Measurements from ENCODE around the gene CELF1. TPM values are rescaled to one million over a fixed set of nuclear protein-coding genes. Genes with fewer than 3 reads are reported as not detected.
"Not testable (repeated sequence)": the region's sequence is repeated elsewhere in the genome, so short reads cannot be mapped to it uniquely, and the experiment has no call there.

CELF1 gene
- total RNA-seq, 2 experiments from 2014 or later: 132 to 143 TPM

- Mint-ChIP-seq H3K4me3 (no peak overlapping the region), H3K9me3 (ENCODE audit: low read depth) (no peaks in the 10 kb centered on the region), H3K27me3 (no peaks in the 10 kb centered on the region), H3K36me3 (ENCODE audit: low read depth) (peaks cover 25% of the 10 kb centered on the region), H3K27ac (no peak overlapping the region), H3K4me1 (peaks cover 5% of the 10 kb centered on the region)
- DNase-seq (no peak), ATAC-seq (no peak)
- ChIA-PET CTCF (interaction anchor here (0.8 to 0.9 kb wide), 2 partner anchors 12 to 318 kb away, joined by 3 to 4 read pairs; no protein-coding TSS in a partner anchor), POLR2A (interaction anchor here (0.6 kb wide), 1 partner anchor 18 kb away, joined by 3 read pairs; no protein-coding TSS in a partner anchor)
- intact Hi-C loops (cut with DNase I, micrococcal nuclease): no loop called here
These were observed 86.7 kb downstream of the CELF1 start for GRCh38 chr11:47466201-47466600.

GRCh38 chr11:47464483-47464882 lies 88.4 kb downstream of the CELF1 start:
- H3K36me3 Mint-ChIP-seq (ENCODE audit: low read depth): peaks cover 15% of the 10 kb centered on the region
- ATAC-seq (no peak), DNase-seq (no peak)
- peaks cover 3% of the 10 kb centered on the region for H3K4me1 Mint-ChIP-seq
- ChIA-PET CTCF (interaction anchor here (0.8 to 1.1 kb wide), 3 partner anchors 10 to 251 kb away, joined by 3 to 4 read pairs (median 3); partner anchors contain the start of gene AGBL2), POLR2A (interaction anchor here (0.5 kb wide), 1 partner anchor 112 kb away, joined by 4 read pairs; no protein-coding TSS in a partner anchor)
- no peaks in the 10 kb centered on the region for H3K9me3 Mint-ChIP-seq (ENCODE audit: low read depth)
- H3K4me3 Mint-ChIP-seq: no peak overlapping the region
- no peak overlapping the region for H3K27ac Mint-ChIP-seq
- H3K27me3 Mint-ChIP-seq: no peaks in the 10 kb centered on the region
- intact Hi-C loops (cut with DNase I, micrococcal nuclease): no loop called here

GRCh38 chr11:47461876-47462275 lies 91.1 kb downstream of the CELF1 start:
- no peaks in the 10 kb centered on the region for H3K4me1 Mint-ChIP-seq
- H3K36me3 Mint-ChIP-seq (ENCODE audit: low read depth): peaks cover 7% of the 10 kb centered on the region
- no peaks in the 10 kb centered on the region for H3K27me3 Mint-ChIP-seq
- no peaks in the 10 kb centered on the region for H3K9me3 Mint-ChIP-seq (ENCODE audit: low read depth)
- intact Hi-C loops (cut with DNase I, micrococcal nuclease): no loop called here
- POLR2A ChIA-PET: interaction anchor here (0.6 kb wide), 1 partner anchor 532 kb away, joined by 4 read pairs; no protein-coding TSS in a partner anchor
- CTCF ChIA-PET: interaction anchor here (0.7 to 0.9 kb wide), 2 partner anchors 17 to 90 kb away, joined by 3 read pairs; no protein-coding TSS in a partner anchor
- no peak overlapping the region for H3K4me3 Mint-ChIP-seq
- ATAC-seq: no peak
- H3K27ac Mint-ChIP-seq: no peak overlapping the region
- no peak for DNase-seq

GRCh38 chr11:47460571-47461235 lies 92.2 kb downstream of the CELF1 start:
- CTCF ChIA-PET: interaction anchor here (0.6 to 1.0 kb wide), 2 partner anchors 52 to 1474 kb away, joined by 4 to 5 read pairs; no protein-coding TSS in a partner anchor
- H3K27ac Mint-ChIP-seq: no peak overlapping the region

GRCh38 chr11:47454258-47454671 lies 98.7 kb downstream of the CELF1 start:
- H3K4me1 Mint-ChIP-seq; H3K27me3 Mint-ChIP-seq; H3K27ac Mint-ChIP-seq; H3K4me3 Mint-ChIP-seq; H3K36me3 Mint-ChIP-seq (ENCODE audit: low read depth); H3K9me3 Mint-ChIP-seq (ENCODE audit: low read depth); POLR2A ChIA-PET: not testable (repeated sequence)
- intact Hi-C loops (cut with DNase I, micrococcal nuclease): loop anchor here (1.0 kb wide), 2 partner anchors 80 to 277 kb away; no protein-coding TSS in a partner anchor
- DNase-seq (peak; percentile 81), ATAC-seq (peak; percentile 97)
- CTCF ChIA-PET: interaction anchor here (0.5 to 1.6 kb wide), 11 partner anchors 11 to 782 kb away, joined by 3 to 5 read pairs (median 3); partner anchors contain the start of genes KBTBD4, NDUFS3 and PTPMT1

More at GRCh38 chr11:47460571-47461235, 92.2 kb downstream of the CELF1 start:
- Mint-ChIP-seq H3K4me3 (no peak overlapping the region), H3K36me3 (ENCODE audit: low read depth) (peaks cover 5% of the 10 kb centered on the region), H3K4me1 (no peaks in the 10 kb centered on the region), H3K27me3 (no peaks in the 10 kb centered on the region), H3K9me3 (ENCODE audit: low read depth) (no peaks in the 10 kb centered on the region)
- ATAC-seq (no peak), DNase-seq (no peak)
- POLR2A ChIA-PET: no interaction called here
- intact Hi-C loops (cut with DNase I, micrococcal nuclease): no loop called here

- H3K9me3 Mint-ChIP-seq (ENCODE audit: low read depth): no peaks in the 10 kb centered on the region
- ChIA-PET POLR2A (interaction anchor here (0.6 kb wide), 1 partner anchor 20 kb away, joined by 5 read pairs; no protein-coding TSS in a partner anchor), CTCF (interaction anchor here (0.7 to 1.6 kb wide), 11 partner anchors 9 to 316 kb away, joined by 3 to 5 read pairs (median 4); partner anchors contain the start of genes KBTBD4, NDUFS3 and PTPMT1)
- H3K4me1 Mint-ChIP-seq: no peaks in the 10 kb centered on the region
- H3K36me3 Mint-ChIP-seq (ENCODE audit: low read depth): no peaks in the 10 kb centered on the region
- H3K27me3 Mint-ChIP-seq: no peaks in the 10 kb centered on the region
- no peak overlapping the region for H3K4me3 Mint-ChIP-seq
- DNase-seq (no peak), ATAC-seq (no peak)
- intact Hi-C loops (cut with DNase I, micrococcal nuclease): no loop called here
- H3K27ac Mint-ChIP-seq: no peak overlapping the region
These were observed 99.6 kb downstream of the CELF1 start for GRCh38 chr11:47453365-47453764.

GRCh38 chr11:47451990-47452389 lies 100.9 kb downstream of the CELF1 start:
- intact Hi-C loops (cut with DNase I, micrococcal nuclease): no loop called here
- no peak overlapping the region for H3K27ac Mint-ChIP-seq
- H3K36me3 Mint-ChIP-seq (ENCODE audit: low read depth): no peaks in the 10 kb centered on the region
- no peaks in the 10 kb centered on the region for H3K27me3 Mint-ChIP-seq
- DNase-seq (no peak), ATAC-seq (no peak)
- no peak overlapping the region for H3K4me3 Mint-ChIP-seq
- ChIA-PET POLR2A (no interaction called here), CTCF (interaction anchor here (0.7 to 1.6 kb wide), 3 partner anchors 20 to 177 kb away, joined by 3 to 4 read pairs (median 3); no protein-coding TSS in a partner anchor)
- no peaks in the 10 kb centered on the region for H3K4me1 Mint-ChIP-seq
- H3K9me3 Mint-ChIP-seq (ENCODE audit: low read depth): no peaks in the 10 kb centered on the region

GRCh38 chr11:47451436-47451835 lies 101.5 kb downstream of the CELF1 start:
- ChIA-PET CTCF (interaction anchor here (0.7 to 0.8 kb wide), 2 partner anchors 21 to 176 kb away, joined by 3 read pairs; no protein-coding TSS in a partner anchor), POLR2A (no interaction called here)
- intact Hi-C loops (cut with DNase I, micrococcal nuclease): no loop called here
- DNase-seq (no peak), ATAC-seq (no peak)
- no peaks in the 10 kb centered on the region for H3K4me1 Mint-ChIP-seq
- H3K27ac Mint-ChIP-seq: no peak overlapping the region
- H3K4me3 Mint-ChIP-seq: no peak overlapping the region
- H3K9me3 Mint-ChIP-seq (ENCODE audit: low read depth): no peaks in the 10 kb centered on the region
- H3K27me3 Mint-ChIP-seq: no peaks in the 10 kb centered on the region
- no peaks in the 10 kb centered on the region for H3K36me3 Mint-ChIP-seq (ENCODE audit: low read depth)

GRCh38 chr11:47449541-47449940 lies 103.4 kb downstream of the CELF1 start:
- Mint-ChIP-seq H3K36me3 (ENCODE audit: low read depth) (no peaks in the 10 kb centered on the region), H3K4me3 (no peak overlapping the region), H3K27me3 (no peaks in the 10 kb centered on the region), H3K27ac (no peak overlapping the region), H3K9me3 (ENCODE audit: low read depth) (no peaks in the 10 kb centered on the region), H3K4me1 (no peaks in the 10 kb centered on the region)
- DNase-seq: no peak
- ChIA-PET CTCF (interaction anchor here (0.7 kb wide), 1 partner anchor 18 kb away, joined by 3 read pairs; no protein-coding TSS in a partner anchor), POLR2A (interaction anchor here (0.6 kb wide), 1 partner anchor 709 kb away, joined by 3 read pairs; no protein-coding TSS in a partner anchor)
- intact Hi-C loops (cut with DNase I, micrococcal nuclease): no loop called here
- no peak for ATAC-seq

- DNase-seq: no peak
- Mint-ChIP-seq H3K36me3 (ENCODE audit: low read depth) (no peaks in the 10 kb centered on the region), H3K9me3 (ENCODE audit: low read depth) (no peaks in the 10 kb centered on the region), H3K4me1 (no peaks in the 10 kb centered on the region), H3K27me3 (no peaks in the 10 kb centered on the region), H3K27ac (no peak within 1 kb of the TSS), H3K4me3 (no peak within 1 kb of the TSS)
- intact Hi-C loops (cut with DNase I, micrococcal nuclease): no loop called here
- POLR2A ChIA-PET: interaction anchor here (0.6 kb wide), 1 partner anchor 708 kb away, joined by 3 read pairs; no protein-coding TSS in a partner anchor
- ATAC-seq: no peak
- CTCF ChIA-PET: interaction anchor here (0.7 to 1.4 kb wide), 2 partner anchors 17 to 75 kb away, joined by 3 read pairs; no protein-coding TSS in a partner anchor
These were observed 104.1 kb downstream of the CELF1 start, which contains the start of gene RAPSN for GRCh38 chr11:47448566-47449427. TSS of gene RAPSN (minus strand) at chr11:47449136. CDS start at chr11:47448964, 172 bp downstream.

GRCh38 chr11:47447906-47448305 lies 105.0 kb downstream of the CELF1 start:
- DNase-seq: no peak
- CTCF ChIA-PET: interaction anchor here (1.4 kb wide), 1 partner anchor 74 kb away, joined by 3 read pairs; no protein-coding TSS in a partner anchor
- no peak overlapping the region for H3K4me3 Mint-ChIP-seq
- H3K4me1 Mint-ChIP-seq: no peaks in the 10 kb centered on the region
- no peak for ATAC-seq
- H3K27ac Mint-ChIP-seq: no peak overlapping the region
- no peaks in the 10 kb centered on the region for H3K27me3 Mint-ChIP-seq
- no peaks in the 10 kb centered on the region for H3K9me3 Mint-ChIP-seq (ENCODE audit: low read depth)
- no peaks in the 10 kb centered on the region for H3K36me3 Mint-ChIP-seq (ENCODE audit: low read depth)
- POLR2A ChIA-PET: interaction anchor here (0.6 kb wide), 1 partner anchor 64 kb away, joined by 11 read pairs; no protein-coding TSS in a partner anchor
- intact Hi-C loops (cut with DNase I, micrococcal nuclease): no loop called here

Data from activated CD4-positive, alpha-beta T cell treated with anti-CD3 and anti-CD28 coated beads for 36 hours (primary cell).